ENCODE measurements around the gene TMEM138.

The TMEM138 gene

GRCh38 chr11:61361741-61362541, at the start of gene TMEM138, which contains the start of gene CYB561A3:
TSS of gene TMEM138 (plus strand) at chr11:61362374. CDS start at chr11:61364391, 2,017 bp downstream.
TSS of gene CYB561A3 (minus strand) at chr11:61361882. CDS start at chr11:61356713, 5,169 bp downstream.
- peak; percentile 91 for DNase-seq

DNA sequence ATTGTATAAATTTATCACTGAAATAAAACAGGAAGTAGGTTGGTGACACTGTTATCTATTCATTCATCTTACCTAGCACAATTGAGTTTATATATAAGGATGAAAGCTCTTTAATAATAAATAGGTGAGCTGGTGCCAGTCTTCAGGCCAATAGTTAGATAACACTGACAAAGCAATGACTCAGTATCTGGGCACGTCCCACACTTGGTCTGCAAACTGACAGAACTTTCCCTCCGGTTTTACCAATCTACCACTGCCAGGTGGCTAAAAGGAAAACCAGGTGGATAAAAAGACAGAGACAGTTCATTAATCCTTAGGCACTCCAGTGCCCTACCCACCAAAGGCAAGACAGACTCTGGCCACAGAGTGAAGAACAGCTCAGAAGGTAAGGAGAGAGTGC, 46.9 kb upstream of the TMEM138 start:
- no peak for DNase-seq

- no peak for DNase-seq
Measured at GRCh38 chr11:61325649-61326414, 36.3 kb upstream of the TMEM138 start.

DNA sequence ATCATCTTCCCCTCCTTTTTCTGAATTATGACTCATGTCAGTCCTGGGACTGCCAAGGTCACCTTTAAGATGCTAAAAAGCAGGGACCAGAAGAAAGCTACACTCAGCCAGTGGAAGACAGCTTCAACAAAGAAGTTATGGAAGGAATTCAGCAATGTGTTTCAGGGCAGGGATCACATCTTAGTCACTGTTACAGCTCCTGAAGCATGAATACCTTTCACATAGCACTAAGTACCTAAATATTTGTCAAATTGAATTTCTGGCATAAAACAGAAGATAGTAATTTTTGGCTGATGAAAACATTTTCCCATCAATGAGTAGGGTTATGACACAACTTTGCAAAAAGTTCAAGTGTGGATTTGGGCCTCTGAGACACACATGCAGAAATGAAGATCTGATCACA, 34.5 kb upstream of the TMEM138 start:
- DNase-seq: no peak

DNA sequence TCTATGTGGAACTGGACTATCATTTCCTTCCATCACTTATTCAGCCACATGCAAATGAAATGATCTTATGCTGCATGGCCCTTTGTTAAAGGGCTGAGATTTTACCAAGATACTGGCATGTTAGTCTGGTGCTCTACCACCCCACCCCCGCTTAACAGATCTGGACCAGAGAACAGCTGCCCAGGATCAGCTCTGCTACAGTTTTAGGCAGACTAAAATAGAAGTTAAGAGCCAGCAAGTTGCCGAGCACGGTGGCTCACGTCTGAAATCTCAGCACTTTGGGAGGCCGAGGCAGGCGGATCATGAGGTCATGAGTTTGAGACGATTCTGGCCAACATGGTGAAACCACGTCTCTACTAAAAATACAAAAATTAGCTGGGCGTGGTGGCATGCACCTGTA, 33.8 kb upstream of the TMEM138 start:
- DNase-seq: no peak

DNA sequence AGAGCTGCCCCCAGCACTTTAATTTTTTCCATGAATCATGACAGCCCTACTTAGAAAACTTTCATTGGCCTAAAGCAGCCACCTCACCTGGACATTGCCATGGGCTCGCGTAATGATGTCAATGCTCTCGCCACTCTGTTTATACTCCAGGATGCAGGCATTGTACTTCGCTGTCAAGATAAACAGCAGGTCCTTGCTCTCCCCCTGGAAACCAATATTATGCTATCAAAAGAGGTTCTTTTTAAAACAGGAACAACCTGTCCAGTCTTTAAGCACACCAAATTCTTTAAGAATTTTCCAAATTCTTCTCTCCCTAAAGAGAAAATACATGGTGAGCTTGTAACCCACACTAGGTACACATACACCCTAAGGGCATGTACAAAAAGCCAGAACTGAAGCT, 32.3 kb upstream of the TMEM138 start:
- DNase-seq: no peak

GRCh38 chr11:61331651-61332050, 30.5 kb upstream of the TMEM138 start:
- DNase-seq: no peak

DNA sequence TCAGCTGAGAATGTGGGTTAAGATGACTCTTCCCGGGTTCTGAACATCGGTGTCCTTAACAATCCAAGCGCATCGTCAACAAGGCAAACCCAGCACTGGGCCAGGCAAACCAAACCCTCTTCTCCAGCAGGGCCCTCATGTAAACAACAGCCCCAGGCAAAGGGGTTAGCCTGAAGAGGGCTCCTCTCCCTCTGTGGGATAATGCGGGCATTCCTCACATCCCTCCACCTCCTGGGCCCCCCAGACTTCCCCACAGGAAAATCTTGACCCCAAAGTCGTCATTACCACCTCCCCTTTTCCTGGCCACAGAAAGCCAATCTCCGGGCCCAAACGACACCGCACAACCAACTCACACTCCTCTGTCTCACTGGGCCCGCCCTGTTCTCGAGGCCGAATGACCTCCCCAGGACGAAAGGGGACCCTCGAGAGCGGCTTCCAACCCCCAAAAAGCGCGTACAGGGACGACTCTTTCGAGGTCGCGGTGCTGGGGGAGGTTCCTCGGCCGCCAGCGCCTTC, 29.8 kb upstream of the TMEM138 start:
- DNase-seq: no peak

DNA sequence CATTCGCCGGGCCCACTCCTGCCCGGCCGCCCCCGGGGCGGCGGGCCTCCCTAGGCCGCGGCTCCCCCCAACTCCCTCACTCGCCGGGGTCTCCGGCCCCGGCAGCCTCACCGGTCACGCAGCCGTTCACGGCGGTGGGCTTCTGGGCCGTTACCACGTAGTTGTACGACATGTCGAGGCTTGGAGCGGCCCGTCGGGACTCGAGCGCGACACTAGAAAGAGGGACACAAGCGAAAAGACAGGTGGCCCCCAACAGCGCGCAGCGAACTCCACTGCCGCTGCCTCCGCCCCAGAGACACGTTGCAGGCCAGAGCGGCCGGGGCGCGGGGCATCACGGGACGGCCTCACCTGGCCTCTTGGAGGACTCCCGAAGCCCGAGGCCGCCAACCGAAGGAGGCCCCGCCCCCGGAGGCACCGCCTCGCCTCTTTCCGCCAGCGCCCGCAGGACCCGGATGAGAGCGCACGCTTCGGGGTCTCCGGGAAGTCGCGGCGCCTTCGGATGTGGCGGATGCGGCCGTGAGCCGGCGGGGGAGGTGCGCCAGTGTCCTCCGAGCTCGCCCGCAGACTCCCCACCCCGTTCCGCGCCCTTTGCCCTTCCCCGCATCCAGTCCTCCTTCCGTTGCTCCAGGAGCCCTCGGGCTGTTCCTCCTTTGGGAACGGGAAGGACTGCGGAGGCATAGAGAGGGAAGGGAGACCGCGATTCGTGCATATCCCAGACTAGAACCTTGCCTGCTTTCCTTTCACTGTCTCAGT, 29.2 kb upstream of the TMEM138 start, which contains the start of the genes DDB1 and TKFC:
Gene DDB1, minus strand, starts transcription at position 309 of the 753 bp plus-strand sequence. Its CDS starts 137 bp downstream, at position 172.
Gene TKFC, plus strand, starts transcription at position 432 of the 753 bp plus-strand sequence. CDS start 1,501 bp downstream, outside the sequence.
- DNase-seq: peak; percentile 96

DNA sequence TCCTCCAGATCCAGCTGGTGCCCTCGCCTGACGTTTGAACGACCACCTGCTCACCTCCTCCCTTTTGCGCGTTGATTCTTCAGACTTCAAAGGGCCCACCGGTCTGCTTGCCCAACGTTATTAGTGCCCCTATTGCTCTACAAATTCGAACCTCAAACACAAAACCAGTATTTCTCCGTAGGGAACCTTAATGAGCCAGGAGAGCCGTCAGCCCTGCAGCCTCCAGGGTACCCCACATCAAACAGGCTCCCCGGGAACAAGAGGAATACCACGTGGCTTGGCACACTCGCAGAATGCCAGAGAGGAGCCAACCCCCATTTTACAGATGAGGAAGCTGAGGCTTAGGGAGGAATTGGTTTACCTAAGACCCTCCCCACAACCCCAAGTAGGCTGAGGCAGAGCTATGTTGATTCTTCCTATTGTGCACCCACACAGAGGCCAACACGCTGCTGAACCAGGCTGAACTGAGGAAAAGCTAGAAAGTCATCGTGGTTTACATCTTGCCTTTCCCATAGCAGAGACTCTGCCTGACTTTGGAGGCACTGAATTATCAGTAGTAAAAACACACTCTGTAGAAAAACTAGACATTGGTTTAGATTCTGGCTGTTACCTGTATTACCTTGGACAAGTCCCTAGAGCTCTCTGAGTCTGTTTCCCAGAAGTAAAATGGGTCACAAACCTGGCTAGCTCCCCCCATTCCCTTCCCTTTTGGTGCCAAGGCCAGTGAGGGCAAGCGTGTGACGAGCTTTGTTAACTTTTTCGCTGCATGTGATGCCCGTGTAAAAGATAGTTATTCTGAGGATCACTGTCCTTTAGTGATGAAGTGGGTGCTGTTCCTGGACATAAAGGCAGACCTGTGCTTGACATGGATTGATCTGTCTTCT, 28.4 kb upstream of the TMEM138 start:
- DNase-seq: no peak

GRCh38 chr11:61334434-61335354, 27.5 kb upstream of the TMEM138 start:
- DNase-seq: no peak

- no peak for DNase-seq
Measured at GRCh38 chr11:61335355-61335710, 26.8 kb upstream of the TMEM138 start.

GRCh38 chr11:61336171-61336935, 25.8 kb upstream of the TMEM138 start:
- peak; percentile 85 for DNase-seq

- no peak for DNase-seq
Measured at GRCh38 chr11:61337706-61338470, 24.3 kb upstream of the TMEM138 start.

GRCh38 chr11:61338783-61339489, 23.2 kb upstream of the TMEM138 start:
- no peak for DNase-seq

GRCh38 chr11:61339490-61339878, 22.7 kb upstream of the TMEM138 start:
- DNase-seq: no peak

- no peak for DNase-seq
Measured at GRCh38 chr11:61340979-61341378, 21.2 kb upstream of the TMEM138 start.

DNA sequence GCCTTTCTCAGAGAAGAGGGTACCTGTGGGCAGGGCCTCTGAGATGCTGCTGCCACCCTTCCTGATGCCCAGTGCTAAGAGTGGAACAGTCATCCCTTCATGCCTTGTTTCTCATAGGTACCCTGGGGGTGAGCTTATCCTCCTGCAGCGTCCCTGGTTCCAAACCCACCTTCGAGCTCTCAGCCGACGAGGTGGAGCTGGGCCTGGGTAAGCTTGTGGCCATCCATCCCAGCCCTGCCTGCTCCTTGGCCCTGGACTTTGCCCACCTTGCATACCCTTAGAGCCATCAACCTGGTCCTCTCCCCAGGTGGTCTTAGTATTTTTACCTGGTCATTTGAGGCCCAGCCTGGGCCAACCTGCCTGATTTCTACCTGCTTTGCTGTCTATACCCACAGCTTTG, 20.5 kb upstream of the TMEM138 start:
- no peak for DNase-seq

Measured in CD4-positive, alpha-beta T cell treated with Interleukin-17A for 1 hour (primary cell).